Loucy (cell line): ENCODE data around the gene H1-8.

Source experiments
- CTCF ChIP-seq: fragments of 200-600 bp; sonication (generic); conservative IDR thresholded peaks from 2 replicates; pipeline ENCODE4 v1.5.1; 2014; ENCODE audit warnings: mild to moderate bottlenecking, antibody characterized with exemption, low read length
- EZH2phosphoT487 ChIP-seq: fragments of 200-600 bp; IDR thresholded peaks from 2 replicates; pipeline ENCODE4 v1.6.1; 2018; ENCODE audit warnings: antibody characterized with exemption, mild to moderate bottlenecking, moderate library complexity, borderline replicate concordance

- TF ChIP-seq CTCF: no peak
- TF ChIP-seq EZH2phosphoT487: no peak
These were observed 5.4 kb downstream of the H1-8 start for GRCh38 chr3:129548104-129548965.
